HG03108 (cell line): Measurements from ENCODE around the gene MAJIN.

Experiments
- ATAC-seq: cut with Tn5 transposase; IDR thresholded peaks from one replicate; pipeline ENCODE4 v1.9.1; 2021; ENCODE audit warnings: moderate library complexity; ENCODE audit not compliant: unreplicated experiment

Gene MAJIN

GRCh38 chr11:64894812-64895452, 77.0 kb downstream of the MAJIN start:
- no peak for ATAC-seq

- no peak for ATAC-seq
Observed at GRCh38 chr11:64894070-64894811, 77.7 kb downstream of the MAJIN start.

GRCh38 chr11:64893194-64894069, 78.5 kb downstream of the MAJIN start:
- peak; percentile 48 for ATAC-seq

GRCh38 chr11:64892838-64893193, 79.1 kb downstream of the MAJIN start:
- no peak for ATAC-seq

GRCh38 chr11:64892411-64892831, 79.5 kb downstream of the MAJIN start:
- no peak for ATAC-seq

GRCh38 chr11:64891880-64892279, 80.0 kb downstream of the MAJIN start:
- ATAC-seq, result no peak

GRCh38 chr11:64891215-64891848, 80.6 kb downstream of the MAJIN start:
- no peak for ATAC-seq

- ATAC-seq, result no peak
Observed at GRCh38 chr11:64890522-64890939, 81.4 kb downstream of the MAJIN start.

- no peak for ATAC-seq
Observed at GRCh38 chr11:64888729-64889511, 83.0 kb downstream of the MAJIN start.

GRCh38 chr11:64888406-64888728, 83.5 kb downstream of the MAJIN start:
- no peak for ATAC-seq
